ENCODE measurements around the gene FAM3B.

FAM3B gene

DNA sequence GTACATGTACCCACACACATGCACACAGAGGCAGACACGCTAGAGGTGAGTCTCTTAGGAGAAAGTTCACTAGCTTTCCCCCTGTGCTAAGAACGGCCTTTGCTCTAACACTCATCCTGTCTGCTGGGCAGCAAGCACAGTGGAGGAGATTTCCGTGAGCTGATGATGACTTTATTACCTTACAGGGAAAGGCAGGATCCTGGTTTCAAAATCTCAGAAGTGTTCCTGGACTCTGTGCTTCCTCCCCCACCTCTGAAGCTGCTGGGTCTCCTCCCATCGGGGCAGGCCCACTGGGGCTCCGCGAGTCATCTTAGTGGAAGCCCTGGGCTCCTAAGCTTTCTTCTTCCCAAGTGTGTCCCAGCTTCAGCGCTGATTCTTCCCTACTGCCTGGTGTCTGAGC lies 2.7 kb downstream of the FAM3B start:
- DNase-seq (ENCODE audit: low read depth): no peak

DNA sequence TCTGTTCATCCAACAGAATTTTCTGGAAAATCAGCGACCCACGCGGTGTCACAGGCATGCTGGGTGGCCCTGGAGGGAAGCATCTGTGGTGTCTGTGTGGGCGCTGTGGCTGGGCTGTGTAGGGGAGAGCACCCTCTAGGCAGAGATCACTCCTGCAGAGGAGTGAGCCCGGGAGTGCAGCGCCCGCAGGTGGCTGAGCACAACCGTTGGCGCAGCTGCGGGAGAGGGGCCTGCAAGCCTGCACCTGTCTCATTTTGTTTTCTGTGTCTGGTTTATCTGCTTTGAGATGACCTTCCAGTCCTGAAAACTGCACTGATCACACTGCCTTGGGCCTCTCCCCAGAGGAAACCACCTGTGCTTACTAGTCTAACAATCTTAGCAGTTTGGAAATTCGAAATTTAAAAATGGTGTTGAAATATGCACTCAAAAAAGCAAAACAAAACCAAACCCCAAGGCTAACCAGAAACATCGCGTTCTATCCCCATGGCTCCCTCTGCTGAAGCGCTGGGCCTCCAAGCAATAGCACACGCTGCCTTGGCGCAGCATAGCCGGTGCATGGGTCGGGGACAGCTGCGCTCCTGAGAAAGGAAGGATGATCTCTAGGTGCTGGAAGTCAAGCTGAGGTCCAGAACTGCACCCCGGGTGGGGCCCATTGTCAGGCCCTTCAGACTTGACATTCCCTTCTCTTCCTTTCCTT lies 4.8 kb downstream of the FAM3B start:
- no peak for DNase-seq (ENCODE audit: low read depth)

DNA sequence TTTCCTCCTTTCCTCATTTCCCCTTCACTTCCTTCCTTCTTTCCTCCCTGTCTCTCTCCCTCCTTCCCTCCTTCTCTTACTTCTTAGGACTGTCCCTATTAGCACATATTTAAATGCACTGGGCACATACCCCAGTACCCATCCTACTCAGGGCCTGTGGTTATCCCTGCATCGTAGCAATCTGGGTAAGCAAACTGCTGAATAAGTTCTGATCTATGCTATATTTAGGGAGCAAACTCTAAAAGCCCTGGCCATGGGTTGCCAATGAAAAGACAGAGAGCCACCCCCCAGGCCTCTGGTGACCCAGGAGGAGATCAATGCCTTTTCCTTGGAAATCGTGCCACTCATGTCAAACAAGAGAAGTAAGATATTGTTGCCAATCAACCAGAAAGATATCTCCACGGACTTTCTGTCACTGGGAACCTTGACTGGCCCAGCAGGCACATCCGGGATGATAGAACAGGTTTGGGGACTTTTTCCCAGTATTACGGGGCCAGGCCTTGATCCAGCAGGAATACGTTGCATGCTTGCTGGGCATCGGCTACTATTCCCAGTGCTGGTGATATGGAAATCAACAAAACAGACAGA lies 5.4 kb downstream of the FAM3B start:
- DNase-seq (ENCODE audit: low read depth): no peak

DNA sequence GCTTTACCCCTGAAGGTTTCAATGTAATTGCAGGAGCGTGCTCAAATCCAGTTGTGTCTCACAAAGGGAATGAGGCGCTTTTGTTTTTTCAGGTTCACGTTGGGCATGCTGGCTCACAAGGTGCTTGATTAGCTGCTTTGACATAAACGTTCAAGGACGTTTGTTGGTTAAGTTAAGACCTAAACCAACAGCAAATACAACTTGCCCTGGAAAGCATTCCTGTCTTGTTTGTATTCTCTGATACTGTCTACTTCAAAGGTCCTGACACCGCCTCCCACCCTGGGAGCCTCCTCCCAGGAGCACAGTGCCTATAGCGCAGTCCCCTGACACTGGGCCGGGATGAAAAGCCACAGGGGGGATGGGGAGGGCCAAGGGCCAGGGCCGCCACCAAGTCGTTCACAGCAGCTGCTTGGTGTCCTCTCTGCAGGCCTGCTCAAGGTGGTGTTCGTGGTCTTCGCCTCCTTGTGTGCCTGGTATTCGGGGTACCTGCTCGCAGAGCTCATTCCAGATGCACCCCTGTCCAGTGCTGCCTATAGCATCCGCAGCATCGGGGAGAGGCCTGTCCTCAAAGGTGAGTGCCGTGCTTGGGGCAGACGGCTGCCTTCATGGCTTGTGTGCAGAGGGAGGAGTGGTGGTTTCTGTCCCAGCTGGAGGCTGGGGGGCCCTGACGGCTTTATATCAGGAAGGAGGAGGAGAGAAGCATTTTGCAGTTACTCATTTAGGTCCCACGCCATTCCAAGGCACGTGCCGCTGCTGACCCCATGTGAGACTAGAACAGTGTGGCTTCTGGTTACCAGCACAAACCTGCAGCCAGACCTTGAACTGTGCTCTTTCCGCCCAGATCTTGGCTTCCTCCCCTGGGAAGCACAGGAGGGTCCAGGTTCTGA lies 6.1 kb downstream of the FAM3B start:
- no peak for DNase-seq (ENCODE audit: low read depth)

DNA sequence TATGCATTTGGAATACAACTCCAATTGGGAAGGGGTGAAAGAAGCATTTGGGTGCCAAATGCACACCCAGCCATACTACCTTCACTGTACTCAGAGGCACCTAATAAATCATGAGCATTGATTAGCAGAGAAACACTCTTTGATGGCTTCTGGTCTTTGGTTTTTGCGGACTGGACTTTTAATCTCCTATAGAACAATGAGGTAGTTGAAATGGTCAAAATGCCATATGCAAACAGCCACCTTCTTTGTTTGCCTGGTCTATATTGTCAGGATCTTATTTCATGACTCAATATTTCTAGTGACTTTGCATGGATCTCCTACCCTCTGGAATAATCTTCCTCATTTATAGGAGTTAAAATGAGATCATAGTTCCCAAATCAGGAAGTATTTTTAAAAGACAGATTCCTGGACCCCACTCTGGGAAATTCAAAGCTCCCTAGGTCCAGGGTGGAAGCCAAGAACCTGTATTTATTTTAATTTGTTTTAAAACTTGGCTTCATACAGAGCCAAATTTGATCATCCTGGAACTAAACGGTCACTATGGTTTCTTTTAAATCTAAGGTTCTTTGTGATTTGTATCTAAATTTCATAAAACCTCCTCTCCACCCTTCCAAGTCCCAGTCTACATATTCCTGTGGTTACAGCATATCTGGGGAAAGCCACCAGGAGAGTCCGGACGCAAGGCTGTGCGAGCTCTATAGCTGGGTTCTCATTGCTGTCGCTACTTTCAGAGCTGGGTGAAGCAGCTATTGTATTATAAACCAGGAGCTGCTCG lies 8.7 kb downstream of the FAM3B start:
- DNase-seq (ENCODE audit: low read depth): no peak

DNA sequence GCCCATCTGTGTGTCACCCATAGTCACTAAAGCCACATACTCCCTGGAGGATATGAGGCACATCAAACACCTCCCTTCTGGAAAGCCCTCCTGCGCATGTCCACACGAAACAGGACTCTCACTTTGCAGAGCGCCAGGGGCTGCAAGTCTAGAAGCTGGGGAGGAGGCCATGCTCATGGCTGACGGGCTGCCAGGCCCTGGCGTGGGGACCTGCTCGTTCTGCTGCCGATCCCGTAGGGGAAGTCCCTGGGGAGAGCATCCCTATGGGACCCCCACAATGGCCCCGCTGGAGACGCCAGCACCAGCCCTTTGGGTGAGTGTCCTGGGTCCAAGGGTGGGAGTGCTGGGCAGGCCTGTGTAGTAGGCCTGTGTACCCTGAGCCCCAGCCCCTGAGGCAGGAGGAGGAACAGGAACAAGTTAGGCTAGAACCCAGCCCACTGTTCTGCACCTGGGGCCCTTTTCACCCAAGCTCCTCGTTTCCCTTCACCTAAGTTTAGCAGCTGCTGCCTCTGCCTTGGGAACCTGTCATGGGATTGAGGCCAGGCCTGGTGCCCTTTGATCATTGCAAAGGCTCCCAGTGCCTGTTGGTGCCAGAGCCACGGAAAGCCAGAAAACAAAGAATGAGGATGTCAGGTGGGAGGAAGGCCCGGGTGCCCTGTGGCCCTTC lies 9.9 kb downstream of the FAM3B start:
- DNase-seq (ENCODE audit: low read depth): no peak

DNA sequence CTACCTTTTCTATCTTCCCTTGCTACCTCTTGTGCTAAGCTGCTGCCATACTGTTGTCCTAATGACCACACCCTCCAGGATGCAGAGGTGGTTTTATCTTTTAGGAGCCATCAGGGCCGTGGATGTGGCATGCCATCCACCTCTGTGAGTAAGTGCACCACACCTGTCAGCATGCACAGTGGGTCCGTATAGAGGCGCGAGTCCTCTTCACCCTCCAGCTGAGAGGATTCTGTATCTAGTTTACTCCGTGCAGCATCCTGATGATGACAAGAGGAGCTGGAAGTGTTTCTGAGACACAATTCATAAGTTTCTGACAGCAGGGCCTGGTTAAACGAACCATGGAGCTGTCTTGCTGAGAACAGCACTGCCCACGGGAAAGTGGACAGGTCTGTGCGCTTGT lies 11.2 kb downstream of the FAM3B start:
- no peak for DNase-seq (ENCODE audit: low read depth)

DNA sequence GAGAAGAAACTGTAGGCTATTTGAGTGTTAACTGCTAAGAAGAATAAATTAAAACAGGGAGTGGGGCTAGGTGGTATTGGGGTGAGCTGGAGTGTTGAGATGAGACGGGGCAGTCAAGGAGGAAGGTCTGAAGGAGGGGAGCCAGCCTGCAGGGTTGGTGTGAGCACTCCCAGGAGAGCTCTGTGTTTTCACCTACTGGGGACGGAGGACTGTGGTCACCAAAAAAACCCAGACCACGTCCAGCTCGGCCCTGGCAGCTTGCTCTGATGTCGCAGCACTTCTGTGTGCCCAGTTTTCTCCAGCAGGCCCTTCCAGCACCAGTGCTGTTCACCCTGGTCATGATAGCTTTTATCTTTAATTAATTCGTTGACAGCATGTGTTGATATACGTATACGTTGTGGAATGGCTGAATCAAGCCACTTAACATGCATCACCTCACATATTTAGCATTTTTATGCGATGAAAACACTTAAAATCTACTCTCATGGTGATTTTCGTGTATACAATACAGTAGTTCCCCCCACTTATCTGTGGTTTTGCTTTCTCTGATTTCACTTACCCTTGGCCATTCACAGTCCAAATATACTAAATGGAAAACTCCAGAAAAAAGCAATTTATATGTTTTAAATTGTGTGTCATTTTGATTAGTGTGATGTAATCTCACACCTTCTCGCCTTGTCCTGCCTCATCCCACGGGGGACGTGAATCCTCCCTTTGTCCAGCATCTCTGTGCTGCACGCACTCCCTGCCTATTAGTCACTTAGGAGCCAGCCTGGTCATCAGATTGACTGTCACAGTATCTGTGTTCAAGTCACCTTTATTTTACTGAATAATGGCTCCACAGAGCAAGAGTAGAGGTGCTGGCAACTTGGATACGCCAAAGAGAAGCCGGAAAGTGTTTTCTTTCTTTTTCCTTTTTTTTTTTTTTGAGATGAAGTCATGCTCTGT lies 12.3 kb downstream of the FAM3B start:
- no peak for DNase-seq (ENCODE audit: low read depth)

DNA sequence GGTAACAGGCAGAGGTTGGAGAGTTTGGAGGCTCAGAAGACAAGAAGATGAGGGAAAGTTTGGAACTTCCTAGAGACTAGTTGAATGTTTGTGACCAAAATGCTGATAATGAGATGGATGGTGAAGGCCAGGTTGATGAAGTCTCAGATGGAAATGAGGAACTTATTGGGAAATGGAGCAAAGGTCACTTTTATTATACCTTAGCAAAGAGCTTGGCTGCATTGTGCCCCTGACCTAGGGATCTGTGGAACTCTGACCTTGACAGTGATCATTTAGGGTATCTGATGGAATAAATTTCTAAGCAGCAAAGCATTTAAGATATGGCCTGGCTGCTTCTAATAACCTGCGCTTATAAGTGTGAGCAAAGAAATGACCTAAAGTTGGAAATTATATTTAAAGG lies 17.2 kb downstream of the FAM3B start:
- no peak for DNase-seq (ENCODE audit: low read depth)

DNA sequence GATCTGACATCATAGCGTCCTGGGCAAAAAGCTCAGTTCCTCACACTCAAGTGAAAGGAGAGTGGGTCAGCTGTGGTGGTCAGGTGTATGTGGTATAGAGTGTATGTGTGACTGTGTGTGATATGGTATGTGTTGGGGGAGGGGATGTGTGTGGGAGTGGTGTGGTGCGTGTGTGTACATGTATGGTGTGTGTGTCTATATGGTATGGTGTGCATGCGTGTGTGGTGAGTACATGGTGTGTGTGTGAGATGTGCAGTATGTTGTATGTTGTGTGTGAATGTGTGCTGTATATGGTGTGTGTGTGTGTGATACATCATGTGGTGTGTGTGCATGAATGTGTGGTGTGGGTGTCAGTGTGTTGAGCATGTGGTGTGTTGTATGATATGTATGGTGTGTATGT lies 20.9 kb downstream of the FAM3B start:
- DNase-seq (ENCODE audit: low read depth): no peak

DNA sequence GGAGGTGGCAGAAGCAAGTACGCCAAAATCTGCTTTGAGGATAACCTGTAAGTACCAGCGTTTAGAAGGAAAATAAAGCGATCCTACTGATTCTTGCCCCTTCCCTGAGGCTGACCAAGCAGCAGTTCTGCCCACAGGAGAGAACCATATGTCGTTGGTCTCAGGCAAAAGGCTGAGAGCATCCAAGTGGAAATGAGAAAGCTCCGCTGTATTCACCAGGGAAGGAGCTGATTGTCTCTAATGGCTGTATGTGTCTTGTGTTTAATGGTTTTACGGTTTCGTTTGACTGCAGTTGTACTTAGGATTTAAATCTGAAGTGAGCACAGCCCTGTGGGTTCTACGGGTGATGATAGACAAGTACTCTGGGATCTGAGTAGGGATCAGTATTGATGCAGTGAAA lies 21.9 kb downstream of the FAM3B start:
- DNase-seq (ENCODE audit: low read depth): no peak

DNA sequence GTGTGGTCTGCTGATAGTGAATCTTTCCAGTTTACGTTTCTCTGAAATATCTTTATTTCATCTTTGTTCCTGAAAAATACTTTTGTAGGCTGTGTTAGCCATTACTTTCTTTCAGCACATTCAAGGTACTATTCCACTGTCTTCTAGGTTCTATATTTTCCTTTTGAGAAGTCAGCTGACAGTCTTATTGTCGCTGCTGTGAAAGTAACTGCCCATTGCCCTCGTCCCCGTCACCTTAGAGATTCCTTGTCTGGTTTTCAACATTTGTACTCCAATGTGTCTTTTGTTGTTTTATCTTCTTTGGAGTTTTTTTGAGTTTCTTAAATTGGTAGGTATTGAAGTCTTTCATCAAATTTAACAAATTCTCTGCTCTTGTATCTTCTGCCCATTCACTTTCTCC lies 25.4 kb downstream of the FAM3B start:
- DNase-seq (ENCODE audit: low read depth): no peak

DNA sequence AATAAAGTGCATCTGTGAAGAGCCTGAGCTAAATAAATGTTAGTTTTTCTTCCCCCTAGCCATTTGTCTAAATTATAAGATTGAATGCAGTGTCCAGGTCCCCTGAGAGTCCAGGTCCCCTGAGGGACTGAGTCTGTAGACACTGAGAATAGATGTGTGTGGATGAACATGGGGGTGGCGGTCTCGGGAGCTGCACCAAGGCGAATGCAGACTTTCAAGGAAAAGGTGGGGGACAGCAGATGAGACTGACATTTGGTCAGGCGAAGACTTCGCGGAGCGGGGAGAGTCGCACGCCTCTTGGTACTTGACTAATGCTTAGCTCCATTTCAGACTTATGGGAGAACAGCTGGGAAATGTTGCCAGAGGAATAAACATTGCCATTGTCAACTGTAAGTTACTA lies 27.5 kb downstream of the FAM3B start:
- no peak for DNase-seq (ENCODE audit: low read depth)

DNA sequence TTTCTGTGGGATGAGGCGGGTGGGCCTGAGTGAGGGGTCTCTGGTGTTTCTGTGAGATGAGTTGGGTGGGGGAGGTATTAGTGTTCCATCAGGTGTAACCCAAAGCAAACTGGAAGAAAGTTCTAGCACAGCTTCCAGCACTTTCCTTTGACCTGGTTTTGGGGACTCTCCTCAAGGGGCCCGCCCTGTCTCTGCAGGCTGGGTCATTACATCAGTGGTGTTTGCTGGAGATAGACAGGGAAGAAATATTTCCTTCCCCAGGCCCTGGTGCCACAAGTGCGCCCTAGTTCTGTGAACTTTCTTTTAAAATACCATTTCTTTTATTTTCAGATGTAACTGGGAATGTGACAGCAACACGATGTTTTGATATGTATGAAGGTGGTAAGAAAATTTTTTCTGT lies 28.8 kb downstream of the FAM3B start:
- DNase-seq (ENCODE audit: low read depth): no peak

DNA sequence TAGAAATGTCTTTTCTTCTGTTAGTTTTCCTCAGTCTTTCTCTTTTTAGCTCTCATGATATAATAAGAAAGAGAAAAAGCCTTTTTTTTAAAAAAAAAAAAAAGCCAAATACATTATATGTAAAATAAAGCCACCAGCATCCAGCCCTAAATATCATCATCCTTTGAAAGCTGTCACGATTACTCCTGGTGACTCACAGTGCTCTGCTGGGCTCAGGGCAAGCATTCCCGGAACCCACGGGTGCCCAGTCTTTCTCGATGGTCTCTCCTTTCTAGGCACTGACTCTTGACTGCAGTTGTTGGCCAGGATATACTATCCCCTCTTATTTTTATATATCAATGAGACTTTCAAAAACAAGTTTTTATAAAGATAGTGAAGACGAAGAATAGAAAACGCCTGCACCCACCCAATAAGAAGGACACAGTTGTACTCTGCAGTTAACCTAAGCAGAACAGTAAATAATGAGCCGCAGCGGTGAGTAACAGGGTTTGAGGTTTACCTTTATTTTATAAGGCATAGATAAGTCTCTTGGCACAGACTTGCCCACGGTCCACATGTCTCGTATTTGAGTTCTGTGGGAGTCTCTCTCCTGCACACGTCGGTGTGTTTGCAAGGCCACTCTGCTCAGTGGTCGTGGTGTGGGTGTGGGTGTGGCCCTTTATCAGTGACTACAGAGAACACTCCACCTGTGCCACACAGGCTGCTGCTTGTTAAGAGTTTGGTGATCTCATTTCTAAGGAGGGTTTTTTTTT lies 29.5 kb downstream of the FAM3B start:
- no peak for DNase-seq (ENCODE audit: low read depth)

DNA sequence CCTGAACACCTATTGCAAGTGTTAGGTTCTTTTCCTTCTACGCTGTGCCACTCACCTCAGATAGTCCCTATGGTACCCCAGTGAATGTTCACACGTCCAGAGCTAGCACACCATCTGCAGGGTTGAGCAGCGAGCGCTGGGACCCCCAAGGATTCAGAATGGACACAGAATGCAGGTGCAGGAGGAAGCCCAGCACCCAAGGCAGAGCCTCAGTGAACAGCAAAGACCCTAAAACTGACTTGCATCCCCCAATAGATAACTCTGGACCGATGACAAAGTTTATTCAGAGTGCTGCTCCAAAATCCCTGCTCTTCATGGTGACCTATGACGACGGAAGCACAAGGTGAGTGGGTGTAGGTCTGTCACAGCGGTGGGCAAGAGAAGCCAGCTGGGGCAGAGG lies 30.2 kb downstream of the FAM3B start:
- DNase-seq (ENCODE audit: low read depth): no peak

DNA sequence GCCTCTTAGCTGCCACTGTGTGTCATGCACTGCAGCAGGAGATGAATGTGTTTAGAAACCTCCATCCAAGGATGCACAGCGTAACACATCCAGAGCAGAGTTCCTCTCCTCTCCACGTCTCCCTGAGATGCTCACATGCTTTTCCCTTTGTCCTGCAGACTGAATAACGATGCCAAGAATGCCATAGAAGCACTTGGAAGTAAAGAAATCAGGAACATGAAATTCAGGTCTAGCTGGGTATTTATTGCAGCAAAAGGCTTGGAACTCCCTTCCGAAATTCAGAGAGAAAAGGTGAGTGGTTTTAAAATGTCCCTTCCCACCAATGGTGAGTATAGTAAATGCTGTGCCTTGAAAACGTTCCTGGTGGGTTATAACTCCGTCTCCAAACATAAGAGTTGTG lies 31.8 kb downstream of the FAM3B start:
- DNase-seq (ENCODE audit: low read depth): no peak

DNA sequence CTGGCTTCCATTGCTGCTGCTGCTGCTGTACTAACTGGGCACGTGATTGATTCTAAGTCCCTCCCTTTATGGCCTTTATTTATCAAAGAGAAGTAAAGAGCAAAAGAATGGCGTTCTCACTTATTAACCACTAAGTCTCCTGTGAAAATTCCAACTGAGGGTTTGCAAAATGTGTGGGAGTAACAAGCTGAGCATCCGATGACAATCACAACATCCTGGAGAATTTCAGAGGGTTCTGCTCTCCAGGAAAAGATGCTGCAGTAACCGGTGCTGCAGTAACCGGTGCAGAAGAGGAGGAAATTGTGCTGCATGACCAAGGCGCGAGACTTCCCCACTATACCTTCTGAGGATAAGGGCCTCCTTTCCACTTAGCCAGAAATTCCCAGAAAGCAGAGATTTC lies 32.5 kb downstream of the FAM3B start:
- no peak for DNase-seq (ENCODE audit: low read depth)

DNA sequence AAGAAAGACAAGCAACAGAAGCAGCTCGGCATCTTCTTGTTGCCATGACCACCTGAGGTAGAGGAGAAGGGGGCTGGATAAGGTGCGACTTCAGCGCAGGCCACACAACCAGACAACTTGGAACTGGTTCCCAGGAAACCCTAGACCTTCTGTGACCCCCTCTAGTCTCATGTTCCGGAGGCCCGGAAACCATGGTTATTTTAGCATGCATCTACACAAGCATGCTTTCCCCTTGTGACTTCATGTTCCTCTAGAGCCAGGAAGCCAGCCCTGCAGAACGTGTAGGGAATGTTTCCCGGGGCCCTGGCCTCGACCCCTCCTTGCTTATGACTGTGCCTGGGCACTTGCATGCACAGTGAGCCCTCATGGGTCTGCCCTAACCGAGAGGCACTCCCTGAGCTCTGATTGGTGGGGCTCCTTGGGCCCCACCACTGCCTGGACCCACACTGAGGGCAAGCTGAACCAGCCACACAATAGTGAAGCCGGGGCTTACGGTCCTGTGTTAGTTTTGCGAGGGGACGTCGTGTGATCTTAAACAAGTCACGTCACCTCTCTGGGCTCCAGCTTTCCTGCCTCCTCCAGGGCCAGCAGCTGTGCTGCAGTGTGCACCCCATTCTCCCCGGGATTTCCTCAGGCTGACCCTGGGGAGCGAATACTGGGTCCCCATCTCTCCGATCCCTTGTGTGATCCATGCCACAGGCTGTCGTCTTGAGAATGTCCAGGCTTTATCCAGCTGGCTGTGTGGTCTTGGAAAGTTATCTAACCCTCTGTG lies 33.2 kb downstream of the FAM3B start:
- no peak for DNase-seq (ENCODE audit: low read depth)
